ENCODE results near the gene RECQL5. TPM values are rescaled to one million over a fixed set of nuclear protein-coding genes. Genes with fewer than 3 reads are reported as not detected.
"Not testable (repeated sequence)": the region's sequence is repeated elsewhere in the genome, so short reads cannot be mapped to it uniquely, and the experiment has no call there.

RECQL5 gene
- total RNA-seq, 4 donors from 2014 or later: 6.3 to 14.7 (median 11.9) TPM

- not testable (repeated sequence) for H3K9me3 ChIP-seq; DNase-seq (ENCODE audit: extremely low spot score); H3K4me1 ChIP-seq; H3K27me3 ChIP-seq; H3K36me3 ChIP-seq; H3K27ac ChIP-seq (replicated peaks in 1 of 4); H3K4me3 ChIP-seq
- TF ChIP-seq POLR2AphosphoS5 (IDR thresholded peaks at IDR 0.05): peak in 1 of 2 donors; percentile 36
- intact Hi-C loops (cut with DNase I): loop anchor here (10.0 kb wide), 1 partner anchor 256 kb away; no protein-coding TSS in a partner anchor
- 83% methylated on average over 22 of the region's 23 CpGs for WGBS
These were observed 85.7 kb downstream of the RECQL5 start for GRCh38 chr17:75581121-75581725.

Other genes with a start within 250 kb of the RECQL5 start
- 10 to 100 TPM; 35.3 to 71.4 (median 46.3) TPM for gene TMEM94, start 210.5 kb downstream of the RECQL5 start, total RNA-seq
- gene CASKIN2, start 151.6 kb downstream of the RECQL5 start, total RNA-seq: 10 to 100 TPM; 16.2 to 43.5 (median 35.5) TPM
- 10 to 100 TPM; 14.5 to 32.1 (median 24.1) TPM for gene TSEN54, start 150.6 kb downstream of the RECQL5 start, total RNA-seq
- gene LLGL2, start 141.5 kb downstream of the RECQL5 start, total RNA-seq: 10 to 100 TPM in 2 of 4 donors, 1 to 10 TPM in 2; 6.1 to 12.3 (median 9.1) TPM
- gene MYO15B, start 79.4 kb downstream of the RECQL5 start, total RNA-seq: 10 to 100 TPM; 34.5 to 61.9 (median 43.4) TPM
- 1 to 10 TPM; 4.3 to 6.6 (median 5.6) TPM for gene SMIM5, start 33.7 kb downstream of the RECQL5 start, total RNA-seq
- 10 to 100 TPM; 50.3 to 81.3 (median 77.6) TPM for gene SAP30BP, start 184 bp upstream of the RECQL5 start, total RNA-seq
- gene ITGB4, start 54.3 kb upstream of the RECQL5 start, total RNA-seq: 10 to 100 TPM; 36.5 to 57.4 (median 46.6) TPM
- 10 to 100 TPM; 16.9 to 34.1 (median 24.4) TPM for gene GALK1, start 98.0 kb upstream of the RECQL5 start, total RNA-seq
- 10 to 100 TPM; 18.0 to 23.7 (median 20.0) TPM for gene UNK, start 117.7 kb upstream of the RECQL5 start, total RNA-seq
- gene UNC13D, start 177.2 kb upstream of the RECQL5 start, total RNA-seq: 1 to 10 TPM; 5.9 to 10.0 (median 9.0) TPM
- 10 to 100 TPM; 48.2 to 95.8 (median 85.2) TPM for gene WBP2, start 188.2 kb upstream of the RECQL5 start, total RNA-seq
- 100 to 1,000 TPM in 1 of 4 donors, 10 to 100 TPM in 3; 67.8 to 147 (median 81.9) TPM for gene TRIM47, start 211.4 kb upstream of the RECQL5 start, total RNA-seq
- gene TRIM65, start 229.8 kb upstream of the RECQL5 start, total RNA-seq: 10 to 100 TPM; 13.3 to 36.4 (median 27.4) TPM
- gene MRPL38, start 237.7 kb upstream of the RECQL5 start, total RNA-seq: 10 to 100 TPM; 32.5 to 61.7 (median 44.1) TPM

Data from esophagus muscularis mucosa (tissue), 4 donors.